Astrocyte (in vitro differentiated cells and primary cell): Measurements from ENCODE around the gene PHF1. TPM values are rescaled to one million over a fixed set of nuclear protein-coding genes. Genes with fewer than 3 reads are reported as not detected.
A peak's percentile ranks its signal among the peaks of the same experiment; 100 is the strongest.

Experiments
- DNase-seq: peaks from one replicate; pipeline ENCODE4 v3.0.0-alpha.2; 2010; ENCODE audit warnings: low read depth
- FAIRE-seq: peaks from 2 replicates; lab custom pipeline; 2011; peaks lifted over from hg19 to GRCh38; lab: Jason Lieb, UNC
- H2AFZ ChIP-seq: 2 replicates; pipeline ENCODE4 v1.6.0; 2012; ENCODE audit warnings: low read depth, low read length, inconsistent platforms
- H3K27ac ChIP-seq: 2 replicates; pipeline ENCODE4 v1.5.1; 2011; ENCODE audit warnings: low read depth, low read length, inconsistent platforms
- H3K27me3 ChIP-seq: 2 replicates; pipeline ENCODE4 v1.6.0; 2011; ENCODE audit warnings: low read length, inconsistent platforms; ENCODE audit not compliant: insufficient read depth
- H3K36me3 ChIP-seq: 2 replicates; pipeline ENCODE4 v1.5.1; 2011; ENCODE audit warnings: low read length, inconsistent platforms; ENCODE audit not compliant: insufficient read depth
- H3K4me1 ChIP-seq: 2 replicates; pipeline ENCODE4 v1.5.1; 2011; ENCODE audit warnings: low read length, inconsistent platforms; ENCODE audit not compliant: insufficient read depth
- H3K4me2 ChIP-seq: 2 replicates; pipeline ENCODE4 v1.6.0; 2012; ENCODE audit warnings: low read length, inconsistent platforms
- H3K4me3 ChIP-seq: 2 replicates; pipeline ENCODE4 v1.5.1; 2011; ENCODE audit warnings: low read depth, mild to moderate bottlenecking, low read length, inconsistent platforms; ENCODE audit not compliant: insufficient read depth
- H3K79me2 ChIP-seq: 2 replicates; pipeline ENCODE4 v1.6.0; 2012; ENCODE audit warnings: mild to moderate bottlenecking, low read length, inconsistent platforms; ENCODE audit not compliant: insufficient read depth
- H3K9ac ChIP-seq: 2 replicates; pipeline ENCODE4 v1.6.0; 2012; ENCODE audit warnings: mild to moderate bottlenecking, low read length, inconsistent platforms
- H3K9me3 ChIP-seq: 2 replicates; pipeline ENCODE4 v1.5.1; 2012; ENCODE audit warnings: low read depth, mild to moderate bottlenecking, low read length, inconsistent platforms; ENCODE audit not compliant: insufficient read depth
- H4K20me1 ChIP-seq: 2 replicates; pipeline ENCODE4 v1.6.0; 2012; ENCODE audit warnings: low read length, inconsistent platforms; ENCODE audit not compliant: insufficient read depth
- H3K27ac Mint-ChIP-seq: one replicate; pipeline ENCODE4 v1.8.0; 2021; ENCODE audit warnings: mild to moderate bottlenecking, mixed read lengths; ENCODE audit not compliant: unreplicated experiment
- H3K27me3 Mint-ChIP-seq: one replicate; pipeline ENCODE4 v1.8.0; 2021; ENCODE audit warnings: low read depth, mixed read lengths; ENCODE audit not compliant: unreplicated experiment
- H3K36me3 Mint-ChIP-seq: one replicate; pipeline ENCODE4 v1.8.0; 2021; ENCODE audit warnings: low read depth, mixed read lengths; ENCODE audit not compliant: unreplicated experiment
- H3K4me1 Mint-ChIP-seq: one replicate; pipeline ENCODE4 v1.8.0; 2021; ENCODE audit warnings: low read depth, mixed read lengths; ENCODE audit not compliant: unreplicated experiment
- H3K4me3 Mint-ChIP-seq: one replicate; pipeline ENCODE4 v1.8.0; 2021; ENCODE audit warnings: mild to moderate bottlenecking, moderate library complexity, mixed read lengths; ENCODE audit not compliant: unreplicated experiment
- H3K9me3 Mint-ChIP-seq: one replicate; pipeline ENCODE4 v1.8.0; 2021; ENCODE audit warnings: mild to moderate bottlenecking, mixed read lengths; ENCODE audit not compliant: unreplicated experiment
- CTCF ChIP-seq: IDR thresholded peaks from 2 replicates; pipeline ENCODE4 v1.5.1; 2011; ENCODE audit warnings: low read depth, mild to moderate bottlenecking, inconsistent platforms, low read length, moderate library complexity; ENCODE audit not compliant: insufficient read depth
- EZH2 ChIP-seq: IDR thresholded peaks from 2 replicates; pipeline ENCODE4 v1.6.1; 2012; ENCODE audit warnings: mild to moderate bottlenecking, low read length, inconsistent platforms; ENCODE audit not compliant: insufficient read depth
- total RNA-seq: library from RNA; stranded (reverse); gene quantifications from 2 replicates; pipeline ENCODE4 v1.2.1, GENCODE V29; 2021

PHF1 gene
- total RNA-seq, 1 donor from 2014 or later = 34.3 TPM

- no peak overlapping the region for H2AFZ ChIP-seq
- Mint-ChIP-seq H3K9me3 (no peaks in the 10 kb centered on the region), H3K4me3 (peak overlapping the region; percentile 85), H3K27me3 (no peaks in the 10 kb centered on the region), H3K27ac (peak overlapping the region; percentile 6), H3K36me3 (peaks cover 7% of the 10 kb centered on the region), H3K4me1 (peaks cover 42% of the 10 kb centered on the region)
- TF ChIP-seq EZH2 (no peak), CTCF (no peak)
- H3K36me3 ChIP-seq = no peaks in the 10 kb centered on the region
- H3K9me3 ChIP-seq = no peaks in the 10 kb centered on the region
- DNase-seq (no peak), FAIRE-seq (no peak)
- H3K9ac ChIP-seq = no peak overlapping the region
- no peak overlapping the region for H3K4me3 ChIP-seq
- H3K4me1 ChIP-seq = peaks cover 30% of the 10 kb centered on the region
- no peaks in the 10 kb centered on the region for H3K27me3 ChIP-seq
- peaks cover 7% of the 10 kb centered on the region for H4K20me1 ChIP-seq
- peaks cover 19% of the 10 kb centered on the region for H3K79me2 ChIP-seq
- peak overlapping the region; percentile 97 for H3K4me2 ChIP-seq
- no peak overlapping the region for H3K27ac ChIP-seq
Measured at GRCh38 chr6:33421344-33421643, 10.5 kb downstream of the PHF1 start.

- Mint-ChIP-seq H3K27ac (peak overlapping the region; percentile 96), H3K9me3 (no peaks in the 10 kb centered on the region), H3K4me3 (peak overlapping the region; percentile 70), H3K36me3 (peaks cover 6% of the 10 kb centered on the region), H3K27me3 (no peaks in the 10 kb centered on the region), H3K4me1 (peaks cover 45% of the 10 kb centered on the region)
- no peaks in the 10 kb centered on the region for H3K36me3 ChIP-seq
- no peaks in the 10 kb centered on the region for H3K27me3 ChIP-seq
- peaks cover 33% of the 10 kb centered on the region for H3K4me1 ChIP-seq
- H3K27ac ChIP-seq = no peak overlapping the region
- no peak overlapping the region for H3K4me2 ChIP-seq
- FAIRE-seq = no peak
- DNase-seq = no peak
- no peak overlapping the region for H2AFZ ChIP-seq
- TF ChIP-seq CTCF (no peak), EZH2 (no peak)
- H3K4me3 ChIP-seq = no peak overlapping the region
- H3K9ac ChIP-seq = no peak overlapping the region
- peaks cover 12% of the 10 kb centered on the region for H4K20me1 ChIP-seq
- no peaks in the 10 kb centered on the region for H3K9me3 ChIP-seq
- H3K79me2 ChIP-seq = peaks cover 20% of the 10 kb centered on the region
Measured at GRCh38 chr6:33423777-33424176, 13.0 kb downstream of the PHF1 start.

GRCh38 chr6:33424855-33425667 lies 14.2 kb downstream of the PHF1 start:
- FAIRE-seq (no peak), DNase-seq (no peak)
- no peaks in the 10 kb centered on the region for H3K9me3 Mint-ChIP-seq
- H3K4me2 ChIP-seq = peak overlapping the region; percentile 100
- peaks cover 33% of the 10 kb centered on the region for H3K79me2 ChIP-seq
- no peaks in the 10 kb centered on the region for H3K27me3 Mint-ChIP-seq
- peak overlapping the region; percentile 62 for H2AFZ ChIP-seq
- peak overlapping the region; percentile 66 for H3K4me3 ChIP-seq
- H3K4me1 Mint-ChIP-seq = peaks cover 49% of the 10 kb centered on the region
- H3K9me3 ChIP-seq = no peaks in the 10 kb centered on the region
- peak overlapping the region; percentile 96 for H3K27ac Mint-ChIP-seq
- H3K27me3 ChIP-seq = no peaks in the 10 kb centered on the region
- H3K27ac ChIP-seq = peak overlapping the region; percentile 79
- TF ChIP-seq CTCF (no peak), EZH2 (no peak)
- H4K20me1 ChIP-seq = peaks cover 25% of the 10 kb centered on the region
- H3K4me3 Mint-ChIP-seq = peak overlapping the region; percentile 93
- no peaks in the 10 kb centered on the region for H3K36me3 ChIP-seq
- peak overlapping the region; percentile 92 for H3K9ac ChIP-seq
- peaks cover 26% of the 10 kb centered on the region for H3K4me1 ChIP-seq
- peaks cover 7% of the 10 kb centered on the region for H3K36me3 Mint-ChIP-seq
